Trophoblast cell (in vitro differentiated cells and primary cell): ENCODE measurements around the gene INAVA.

Source experiments
- DNase-seq, 2 donors: peaks; one replicate each; pipeline ENCODE4 v3.0.0-alpha.2; 2016
- H2AFZ ChIP-seq: 2 replicates; pipeline ENCODE4 v1.6.1; 2013; ENCODE audit warnings: low read length, moderate library complexity, mild to moderate bottlenecking; ENCODE audit not compliant: insufficient read depth, poor library complexity
- H2AK5ac ChIP-seq: 2 replicates; pipeline ENCODE4 v1.6.1; 2013; ENCODE audit warnings: mild to moderate bottlenecking, low read length
- H2BK120ac ChIP-seq: 2 replicates; pipeline ENCODE4 v1.6.1; 2013; ENCODE audit warnings: low read length, mild to moderate bottlenecking, moderate library complexity; ENCODE audit not compliant: insufficient read depth, poor library complexity
- H2BK12ac ChIP-seq: 2 replicates; pipeline ENCODE4 v1.6.1; 2013; ENCODE audit warnings: mild to moderate bottlenecking, low read length, moderate library complexity
- H2BK5ac ChIP-seq: 2 replicates; pipeline ENCODE4 v1.6.1; 2013; ENCODE audit warnings: low read length, low read depth, moderate library complexity, mild to moderate bottlenecking; ENCODE audit not compliant: poor library complexity
- H3K14ac ChIP-seq: 2 replicates; pipeline ENCODE4 v1.6.1; 2013; ENCODE audit warnings: mild to moderate bottlenecking, low read length
- H3K18ac ChIP-seq: 2 replicates; pipeline ENCODE4 v1.6.1; 2013; ENCODE audit warnings: mild to moderate bottlenecking, low read length
- H3K23ac ChIP-seq: 2 replicates; pipeline ENCODE4 v1.6.1; 2013; ENCODE audit warnings: low read length
- H3K27ac ChIP-seq: 2 replicates; pipeline ENCODE4 v1.5.1; 2013; ENCODE audit warnings: low read depth, mild to moderate bottlenecking, inconsistent platforms, low read length, moderate library complexity
- H3K27me3 ChIP-seq: 2 replicates; pipeline ENCODE4 v1.6.1; 2013; ENCODE audit warnings: inconsistent platforms, mild to moderate bottlenecking, low read length, moderate library complexity; ENCODE audit not compliant: insufficient read depth
- H3K36me3 ChIP-seq, 2 experiments: 1 replicate in 1 of 2; 2 replicates in 1 of 2; pipeline ENCODE4 v1.6.1; 2013; ENCODE audit warnings: low read length in 2 of 2, mild to moderate bottlenecking in 2 of 2, moderate library complexity in 1 of 2; ENCODE audit not compliant: insufficient read depth in 2 of 2, control insufficient read depth in 1 of 2
- H3K4ac ChIP-seq: 2 replicates; pipeline ENCODE4 v1.6.1; 2013; ENCODE audit warnings: low read depth, mild to moderate bottlenecking, low read length, moderate library complexity
- H3K4me1 ChIP-seq, 2 experiments: 1 replicate in 1 of 2; 2 replicates in 1 of 2; pipeline ENCODE4 v1.6.1; 2013; ENCODE audit warnings: low read length in 2 of 2, mild to moderate bottlenecking in 2 of 2, moderate library complexity in 1 of 2; ENCODE audit not compliant: insufficient read depth in 2 of 2, control insufficient read depth in 1 of 2
- H3K4me2 ChIP-seq: 2 replicates; pipeline ENCODE4 v1.6.1; 2013; ENCODE audit warnings: inconsistent platforms, mild to moderate bottlenecking, low read length, moderate library complexity
- H3K4me3 ChIP-seq: 2 replicates; pipeline ENCODE4 v1.5.1; 2013; ENCODE audit warnings: mild to moderate bottlenecking, low read depth, low read length, inconsistent platforms
- H3K79me1 ChIP-seq: one replicate; pipeline ENCODE4 v1.6.1; 2013; ENCODE audit warnings: low read length
- H3K79me2 ChIP-seq: 2 replicates; pipeline ENCODE4 v1.6.1; 2013; ENCODE audit warnings: low read length, mild to moderate bottlenecking; ENCODE audit not compliant: control insufficient read depth, insufficient read depth, poor library complexity
- H3K9ac ChIP-seq: 2 replicates; pipeline ENCODE4 v1.6.1; 2013; ENCODE audit warnings: mild to moderate bottlenecking, low read length
- H3K9me3 ChIP-seq: 2 replicates; pipeline ENCODE4 v1.6.1; 2013; ENCODE audit warnings: low read depth, mild to moderate bottlenecking, control low read depth, inconsistent platforms, low read length; ENCODE audit not compliant: insufficient read depth
- H4K12ac ChIP-seq: 2 replicates; pipeline ENCODE4 v1.6.1; 2013; ENCODE audit warnings: low read depth, mild to moderate bottlenecking, low read length, moderate library complexity
- H4K8ac ChIP-seq: 2 replicates; pipeline ENCODE4 v1.6.1; 2013; ENCODE audit warnings: low read depth, mild to moderate bottlenecking, low read length, moderate library complexity
- H4K91ac ChIP-seq: one replicate; pipeline ENCODE4 v1.6.1; 2013; ENCODE audit warnings: low read depth, mild to moderate bottlenecking, low read length, moderate library complexity
- WGBS: extraction: QIAGEN DNeasy Blood & Tissue Kit; methylation state at CpG from one replicate; pipeline ENCODE4 v1.1.7; 2013; ENCODE audit warnings: missing lambda C conversion rate; ENCODE audit not compliant: insufficient read length, insufficient coverage; ENCODE audit errors: extremely low coverage; 5-methylcytosine and 5-hydroxymethylcytosine counted together

Gene INAVA

GRCh38 chr1:200886594-200886993, 8.1 kb upstream of the INAVA start:
- no peak overlapping the region for H4K91ac ChIP-seq
- WGBS, result no CpG with 5 or more reads among the region's 2 CpGs
- H3K4ac ChIP-seq, result no peak overlapping the region
- no peak overlapping the region for H2BK5ac ChIP-seq
- H2AK5ac ChIP-seq, result no peak overlapping the region
- H2BK120ac ChIP-seq, result no peak overlapping the region
- H3K18ac ChIP-seq, result no peak overlapping the region
- H3K14ac ChIP-seq, result no peak overlapping the region
- H3K4me2 ChIP-seq, result no peak overlapping the region
- no peak overlapping the region for H2AFZ ChIP-seq
- peaks cover 15 to 19% of the 10 kb centered on the region in 2 experiments for H3K4me1 ChIP-seq
- no peak for DNase-seq
- no peak overlapping the region for H3K9ac ChIP-seq
- no peak overlapping the region for H3K27ac ChIP-seq
- no peak overlapping the region for H4K12ac ChIP-seq
- no peak overlapping the region for H3K23ac ChIP-seq
- H4K8ac ChIP-seq, result no peak overlapping the region
- H3K4me3 ChIP-seq, result no peak overlapping the region
- no peak overlapping the region for H2BK12ac ChIP-seq
- H3K36me3 ChIP-seq, result no peaks in the 10 kb centered on the region
- H3K79me2 ChIP-seq, result peaks cover 2% of the 10 kb centered on the region
- peaks cover 9% of the 10 kb centered on the region for H3K79me1 ChIP-seq
- H3K9me3 ChIP-seq, result no peaks in the 10 kb centered on the region
- H3K27me3 ChIP-seq, result no peaks in the 10 kb centered on the region

- Histone ChIP-seq H3K9ac (no peak overlapping the region), H2AK5ac (no peak overlapping the region), H3K4me2 (no peak overlapping the region), H3K36me3 (no peaks in the 10 kb centered on the region), H3K14ac (no peak overlapping the region), H2BK120ac (no peak overlapping the region), H4K12ac (no peak overlapping the region), H3K79me2 (peaks cover 2% of the 10 kb centered on the region), H3K4me1 (peaks cover 15 to 19% of the 10 kb centered on the region in 2 experiments), H3K79me1 (peaks cover 13% of the 10 kb centered on the region), H3K18ac (no peak overlapping the region), H3K4ac (no peak overlapping the region), H3K27ac (no peak overlapping the region), H4K91ac (no peak overlapping the region), H2AFZ (no peak overlapping the region), H2BK5ac (no peak overlapping the region), H3K9me3 (no peaks in the 10 kb centered on the region), H3K27me3 (no peaks in the 10 kb centered on the region), H2BK12ac (no peak overlapping the region), H3K4me3 (no peak overlapping the region), H3K23ac (no peak overlapping the region), H4K8ac (no peak overlapping the region)
- DNase-seq, result no peak
- WGBS, result no CpG with 5 or more reads among the region's 11 CpGs
These were observed 7.7 kb upstream of the INAVA start for GRCh38 chr1:200887036-200887435.

GRCh38 chr1:200887772-200888348, 6.8 kb upstream of the INAVA start:
- Histone ChIP-seq H4K12ac (no peak overlapping the region), H3K27ac (no peak overlapping the region), H4K91ac (no peak overlapping the region), H3K14ac (no peak overlapping the region), H3K4me1 (peaks cover 19 to 24% of the 10 kb centered on the region in 2 experiments), H3K4me3 (no peak overlapping the region), H2AFZ (no peak overlapping the region), H4K8ac (no peak overlapping the region), H2BK12ac (no peak overlapping the region), H2BK5ac (no peak overlapping the region), H3K4me2 (no peak overlapping the region), H3K18ac (no peak overlapping the region), H3K79me1 (peaks cover 18% of the 10 kb centered on the region), H2BK120ac (no peak overlapping the region), H3K27me3 (no peaks in the 10 kb centered on the region), H3K79me2 (peaks cover 6% of the 10 kb centered on the region), H3K4ac (no peak overlapping the region), H3K23ac (no peak overlapping the region), H3K9me3 (no peaks in the 10 kb centered on the region), H3K9ac (no peak overlapping the region), H2AK5ac (no peak overlapping the region), H3K36me3 (no peaks in the 10 kb centered on the region)
- no peak for DNase-seq
- no CpG with 5 or more reads among the region's 9 CpGs for WGBS

- Histone ChIP-seq H3K4me3 (no peak overlapping the region), H2BK5ac (no peak overlapping the region), H3K14ac (no peak overlapping the region), H2AFZ (no peak overlapping the region), H3K18ac (no peak overlapping the region), H2AK5ac (no peak overlapping the region), H2BK120ac (no peak overlapping the region), H3K27me3 (no peaks in the 10 kb centered on the region), H3K9ac (no peak overlapping the region), H4K12ac (no peak overlapping the region), H4K8ac (no peak overlapping the region), H2BK12ac (no peak overlapping the region), H3K4ac (no peak overlapping the region), H4K91ac (no peak overlapping the region), H3K9me3 (no peaks in the 10 kb centered on the region), H3K23ac (no peak overlapping the region), H3K36me3 (no peaks in the 10 kb centered on the region), H3K79me2 (peaks cover 8% of the 10 kb centered on the region), H3K4me1 (peaks cover 21 to 26% of the 10 kb centered on the region in 2 experiments), H3K4me2 (no peak overlapping the region), H3K27ac (no peak overlapping the region), H3K79me1 (peaks cover 18% of the 10 kb centered on the region)
- no CpG with 5 or more reads among the region's 7 CpGs for WGBS
- peak in 1 of 2 donors; percentile 51 for DNase-seq
These were observed 6.3 kb upstream of the INAVA start for GRCh38 chr1:200888349-200888838.
